ENCODE data around the gene SLC8A3.
"Not testable (repeated sequence)": the region's sequence is repeated elsewhere in the genome, so short reads cannot be mapped to it uniquely, and the experiment has no call there.

The SLC8A3 gene, protein sequence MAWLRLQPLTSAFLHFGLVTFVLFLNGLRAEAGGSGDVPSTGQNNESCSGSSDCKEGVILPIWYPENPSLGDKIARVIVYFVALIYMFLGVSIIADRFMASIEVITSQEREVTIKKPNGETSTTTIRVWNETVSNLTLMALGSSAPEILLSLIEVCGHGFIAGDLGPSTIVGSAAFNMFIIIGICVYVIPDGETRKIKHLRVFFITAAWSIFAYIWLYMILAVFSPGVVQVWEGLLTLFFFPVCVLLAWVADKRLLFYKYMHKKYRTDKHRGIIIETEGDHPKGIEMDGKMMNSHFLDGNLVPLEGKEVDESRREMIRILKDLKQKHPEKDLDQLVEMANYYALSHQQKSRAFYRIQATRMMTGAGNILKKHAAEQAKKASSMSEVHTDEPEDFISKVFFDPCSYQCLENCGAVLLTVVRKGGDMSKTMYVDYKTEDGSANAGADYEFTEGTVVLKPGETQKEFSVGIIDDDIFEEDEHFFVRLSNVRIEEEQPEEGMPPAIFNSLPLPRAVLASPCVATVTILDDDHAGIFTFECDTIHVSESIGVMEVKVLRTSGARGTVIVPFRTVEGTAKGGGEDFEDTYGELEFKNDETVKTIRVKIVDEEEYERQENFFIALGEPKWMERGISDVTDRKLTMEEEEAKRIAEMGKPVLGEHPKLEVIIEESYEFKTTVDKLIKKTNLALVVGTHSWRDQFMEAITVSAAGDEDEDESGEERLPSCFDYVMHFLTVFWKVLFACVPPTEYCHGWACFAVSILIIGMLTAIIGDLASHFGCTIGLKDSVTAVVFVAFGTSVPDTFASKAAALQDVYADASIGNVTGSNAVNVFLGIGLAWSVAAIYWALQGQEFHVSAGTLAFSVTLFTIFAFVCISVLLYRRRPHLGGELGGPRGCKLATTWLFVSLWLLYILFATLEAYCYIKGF

GRCh38 chr14:70188659-70189455 is at the start of gene SLC8A3:
Gene SLC8A3, minus strand, starts transcription at chr14:70188951. Its CDS starts 20,529 bp downstream, at chr14:70168422.
- DNase-seq, result peak; percentile 92

GRCh38 chr14:70237710-70238109 is 49.0 kb upstream of the SLC8A3 start:
- DNase-seq, result no peak

DNA sequence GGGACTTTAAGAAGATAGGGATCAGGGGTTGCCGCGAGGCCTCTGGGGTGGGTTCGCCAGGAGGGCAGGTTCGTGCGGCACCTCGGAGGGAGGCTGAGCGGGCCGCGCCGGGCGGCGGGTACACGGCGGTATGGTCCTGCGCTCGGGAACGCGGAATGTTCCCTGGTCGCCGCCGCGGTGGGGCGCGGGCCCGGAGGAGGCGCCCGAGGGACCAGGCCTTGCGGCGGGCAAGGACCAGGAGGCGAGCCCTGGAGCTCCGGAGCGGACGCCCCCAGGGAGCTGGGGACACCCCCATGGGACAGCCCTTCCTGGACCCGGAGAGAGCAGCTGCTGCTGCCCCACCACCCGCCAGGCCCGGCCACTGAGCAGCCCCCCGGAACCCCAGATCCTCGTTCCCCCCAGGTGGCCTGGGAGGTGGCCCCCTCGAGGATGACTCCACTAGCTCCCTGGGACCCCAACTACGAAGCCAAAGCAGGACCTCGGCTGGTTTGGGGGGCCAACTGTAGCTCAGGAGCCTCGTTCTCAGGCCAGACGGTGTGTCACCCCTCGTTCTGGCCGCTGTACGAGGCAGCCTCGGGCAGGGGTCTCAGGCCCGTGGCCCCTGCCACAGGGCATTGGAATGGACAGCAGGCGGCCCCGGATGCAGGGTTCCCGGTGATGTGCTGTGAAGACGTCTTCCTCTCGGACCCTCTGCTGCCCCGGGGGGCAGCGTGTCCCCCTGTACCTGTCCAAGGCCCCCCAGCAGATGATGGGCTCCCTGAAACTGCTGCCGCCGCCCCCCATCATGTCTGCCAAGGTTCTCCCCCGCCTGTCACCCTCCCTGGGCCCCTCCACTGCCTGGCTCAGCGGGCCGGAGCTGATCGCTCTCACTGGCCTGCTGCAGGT is 45.6 kb upstream of the SLC8A3 start:
- DNase-seq, result no peak

DNA sequence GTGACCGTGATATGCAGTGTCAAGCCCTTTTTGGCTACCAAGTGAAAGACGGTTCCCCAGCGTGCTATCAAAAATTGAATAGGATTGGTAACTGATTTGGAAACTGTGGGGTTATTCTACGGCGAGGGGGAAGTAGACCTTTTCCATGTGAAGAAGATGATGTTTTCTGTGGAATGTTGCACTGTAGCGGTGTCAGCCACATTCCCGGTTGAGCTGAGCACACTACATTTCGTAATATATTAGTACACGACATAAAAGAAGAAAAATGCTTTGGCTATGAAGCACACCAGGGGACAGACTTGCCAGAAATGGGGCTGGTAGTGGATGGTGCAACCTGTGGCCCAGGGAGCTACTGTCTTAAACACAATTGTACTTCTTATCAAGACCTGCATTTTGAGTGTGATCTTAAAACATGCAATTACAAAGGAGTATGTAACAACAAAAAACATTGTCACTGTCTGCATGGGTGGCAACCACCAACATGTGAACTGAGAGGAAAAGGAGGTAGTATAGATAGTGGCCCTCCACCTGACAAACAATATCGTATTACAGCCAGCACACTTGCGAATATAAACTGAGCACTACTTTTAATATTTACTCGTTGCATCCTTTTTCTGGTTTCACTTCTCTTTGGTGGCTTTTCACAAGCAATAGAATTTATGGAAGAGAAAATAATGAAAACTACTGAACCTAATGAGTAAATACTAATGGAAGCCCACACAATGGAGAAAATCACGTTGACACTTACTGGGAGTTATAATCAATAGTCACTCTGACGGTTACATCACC is 43.2 kb upstream of the SLC8A3 start:
- DNase-seq, result not testable (repeated sequence)

DNA sequence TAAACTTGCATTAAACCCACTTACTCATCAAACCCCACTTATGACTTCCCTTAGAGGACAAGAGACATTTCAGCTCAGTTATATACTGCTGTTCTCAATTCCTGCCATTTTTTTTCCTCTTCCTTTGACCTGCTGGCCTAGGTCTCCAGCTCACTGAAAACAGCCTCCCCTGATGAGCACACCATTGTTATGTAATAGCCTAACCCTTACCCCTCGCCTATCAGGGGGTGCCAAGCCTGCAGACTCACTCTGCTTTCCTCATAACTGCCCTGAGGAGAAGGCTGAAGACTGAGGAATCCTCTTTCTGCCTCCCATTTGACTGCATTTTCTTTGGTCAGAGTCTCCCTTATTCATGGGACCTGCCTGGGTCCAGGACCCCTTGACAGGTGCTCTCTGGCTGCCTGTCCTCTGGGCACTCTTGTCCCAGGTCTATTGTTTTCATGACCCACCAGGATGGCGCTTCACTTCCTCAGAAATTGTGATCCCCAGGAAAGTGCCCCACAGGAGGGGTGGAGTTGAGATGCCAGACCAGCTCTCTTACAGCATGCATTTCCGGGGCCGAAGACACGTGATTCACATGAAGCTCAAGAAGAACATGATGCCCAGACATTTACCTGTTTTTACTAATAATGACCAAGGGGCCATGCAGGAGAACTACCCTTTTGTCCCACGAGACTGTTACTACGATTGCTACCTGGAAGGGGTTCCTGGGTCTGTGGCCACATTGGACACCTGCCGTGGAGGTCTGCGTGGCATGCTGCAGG is 41.3 kb upstream of the SLC8A3 start:
- DNase-seq, result not testable (repeated sequence)

DNA sequence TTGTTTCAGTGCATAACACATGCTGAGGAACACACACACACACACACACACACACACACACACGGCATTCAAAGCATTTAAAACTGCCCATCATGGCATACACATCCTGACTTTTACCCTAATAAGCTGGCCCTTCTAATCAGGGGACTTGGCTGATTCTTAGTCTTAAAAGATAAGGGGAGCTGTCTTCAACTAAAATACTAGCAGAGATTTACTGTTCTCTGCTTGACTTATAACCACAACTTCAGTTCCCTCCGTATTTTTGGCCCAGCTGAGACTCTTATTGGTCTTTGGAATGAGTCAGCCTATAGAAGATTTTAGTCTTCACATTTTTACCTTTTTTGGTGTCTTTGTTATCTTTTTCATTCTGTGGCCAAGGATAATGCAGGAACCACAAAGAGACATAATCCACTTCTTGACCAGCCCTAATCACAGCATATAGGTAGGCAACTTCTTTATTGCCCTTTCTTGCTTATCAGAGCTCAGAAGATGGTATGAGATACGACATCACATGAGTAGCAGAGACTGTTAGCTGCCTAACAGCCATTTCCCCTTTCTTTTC is 25.1 kb upstream of the SLC8A3 start:
- DNase-seq, result no peak

DNA sequence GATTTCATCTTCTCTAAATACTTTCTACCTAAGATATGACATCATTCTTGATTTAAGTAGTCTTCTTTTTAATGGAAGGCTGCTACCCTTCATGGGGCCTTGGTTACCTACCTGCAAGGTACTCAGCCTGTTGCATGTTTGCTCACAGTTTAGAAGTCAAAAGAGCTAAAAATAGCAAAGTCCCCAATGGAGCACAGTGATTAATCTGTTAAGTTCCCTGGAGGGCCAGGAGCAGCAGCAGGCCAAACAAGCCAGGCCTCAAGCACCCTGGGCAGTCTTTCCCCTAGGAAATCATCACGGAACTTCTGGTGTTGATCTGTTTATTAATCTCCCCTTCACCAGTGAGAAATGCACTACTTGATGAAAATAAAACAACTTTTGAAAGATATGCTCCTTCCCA is 24.0 kb upstream of the SLC8A3 start:
- DNase-seq, result no peak

- no peak for DNase-seq
These were observed 19.6 kb upstream of the SLC8A3 start for GRCh38 chr14:70208380-70208779.

DNA sequence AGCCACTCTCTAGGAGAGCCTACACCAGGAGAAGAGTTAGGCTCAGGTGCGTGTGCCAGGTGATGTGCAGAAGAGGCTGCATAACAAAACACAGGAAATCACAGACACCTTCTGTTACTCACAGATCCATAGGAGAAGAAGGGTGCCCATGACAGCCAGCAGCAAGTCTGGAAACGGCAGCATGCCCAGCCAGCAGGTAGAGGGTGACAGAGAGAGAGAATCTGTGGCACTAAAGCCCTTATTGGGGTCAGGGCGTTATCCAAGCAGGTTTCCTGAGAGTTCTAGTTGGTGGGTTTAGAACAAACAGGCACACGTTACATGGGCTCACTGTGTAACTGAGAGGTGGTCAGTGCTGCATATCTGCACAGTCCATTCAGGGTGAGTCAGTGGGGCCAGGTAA is 14.9 kb upstream of the SLC8A3 start:
- no peak for DNase-seq

DNA sequence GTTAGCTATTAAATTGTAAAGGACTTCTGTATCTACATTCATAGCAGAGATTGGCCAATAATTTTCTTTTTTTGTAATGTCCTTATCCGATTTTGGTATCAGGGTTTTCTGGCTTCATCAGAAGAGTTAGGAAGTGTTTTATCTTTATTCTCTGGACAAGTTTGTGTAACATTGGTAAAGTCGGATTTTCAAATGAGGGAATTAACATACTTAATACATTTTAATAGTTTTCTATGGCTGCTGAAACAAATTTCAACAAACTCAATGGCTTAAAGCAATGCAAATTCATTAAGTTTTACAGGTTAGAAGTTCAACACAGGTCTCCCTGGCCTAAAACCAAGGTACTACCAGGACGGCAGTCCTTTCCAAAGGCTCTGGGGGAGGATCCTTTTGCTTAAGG is 13.2 kb upstream of the SLC8A3 start:
- no peak for DNase-seq

DNA sequence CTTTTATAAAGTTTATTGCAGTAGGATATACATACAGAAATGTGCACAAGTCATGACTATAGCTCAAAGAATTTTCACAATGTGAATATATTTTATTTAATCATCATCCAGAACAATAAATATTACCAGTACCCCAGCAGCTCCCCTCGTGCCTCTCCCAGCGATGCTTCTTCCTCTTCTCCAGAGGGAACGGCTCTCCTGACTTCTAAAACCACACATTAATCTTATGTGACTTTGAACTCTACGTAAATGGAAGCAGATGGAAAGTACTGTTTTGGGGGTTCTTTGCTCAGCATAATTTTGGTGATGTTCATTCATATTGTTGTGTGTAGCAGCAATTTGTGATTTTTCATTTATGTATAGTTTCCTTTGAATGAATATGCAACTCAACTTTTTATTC is 4.6 kb upstream of the SLC8A3 start:
- no peak for DNase-seq

DNA sequence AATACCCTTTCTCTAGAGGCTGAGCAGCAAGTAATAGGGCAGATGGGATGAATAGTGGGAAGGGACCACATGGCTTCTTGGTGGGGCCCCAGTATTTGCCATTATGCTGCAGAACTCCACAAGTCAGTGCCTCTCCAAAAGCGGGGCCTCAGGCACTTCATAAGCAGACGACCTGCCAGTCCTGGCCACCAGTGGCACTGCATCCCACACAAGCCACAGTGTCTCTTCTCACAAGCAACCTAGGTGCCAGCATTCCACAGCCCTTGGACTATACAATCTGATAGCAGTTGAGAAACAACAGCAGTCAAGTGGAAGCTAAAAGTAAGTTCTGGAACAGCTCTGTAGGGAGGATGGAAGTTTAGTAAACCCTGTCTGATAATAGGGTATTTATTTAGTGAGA is 4.2 kb upstream of the SLC8A3 start:
- DNase-seq, result no peak

DNA sequence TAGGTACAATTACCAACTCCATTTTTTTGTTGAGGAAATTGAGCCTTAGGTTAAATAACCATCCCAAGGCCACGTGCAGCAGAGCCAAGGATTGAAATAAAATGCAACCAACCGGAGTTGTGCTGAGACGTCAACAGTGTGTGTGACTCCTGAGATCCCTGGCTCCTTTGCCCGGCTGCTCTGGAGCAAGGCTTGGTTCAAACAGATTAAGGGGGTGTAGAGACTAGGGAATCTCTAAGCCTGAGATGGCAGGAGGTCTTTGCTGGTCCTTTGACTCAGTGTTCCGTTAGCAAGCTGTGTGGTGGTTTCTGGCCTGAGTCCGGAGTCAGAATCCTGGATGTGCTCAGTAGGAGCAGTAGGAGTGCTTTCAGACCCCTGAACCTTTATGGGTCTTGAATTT is 1.4 kb upstream of the SLC8A3 start:
- no peak for DNase-seq

DNA sequence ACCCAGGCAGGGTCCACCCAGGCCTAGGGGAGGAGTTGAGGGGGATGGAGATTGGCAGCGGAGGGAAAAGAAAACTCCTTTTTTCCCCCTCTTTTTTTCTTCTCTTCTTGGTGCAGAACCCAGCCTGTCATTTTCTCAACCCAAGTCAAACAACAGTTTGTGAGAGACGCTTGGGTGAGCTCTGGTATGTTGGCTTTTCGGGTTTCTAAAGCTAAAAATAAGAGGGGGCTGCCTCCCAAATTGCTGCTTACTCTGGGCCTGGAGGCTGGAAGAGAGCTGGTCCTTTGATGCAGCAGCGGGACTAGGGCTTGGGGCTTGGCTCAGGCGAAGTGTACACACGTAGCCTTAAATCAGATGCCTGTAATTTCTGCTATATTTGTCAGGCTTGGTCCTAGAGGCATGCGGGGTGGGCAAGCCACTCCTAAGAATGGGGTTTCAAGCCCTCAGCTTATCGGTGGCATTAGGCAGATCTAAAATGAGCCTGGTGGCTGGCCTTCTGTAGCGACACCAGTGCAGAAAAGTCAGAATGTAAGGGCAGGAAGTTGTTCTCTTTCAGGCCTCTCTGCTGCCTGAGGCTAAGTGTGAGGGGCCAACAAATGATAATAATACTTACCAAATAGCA is 816 bp upstream of the SLC8A3 start:
- DNase-seq, result no peak

DNA sequence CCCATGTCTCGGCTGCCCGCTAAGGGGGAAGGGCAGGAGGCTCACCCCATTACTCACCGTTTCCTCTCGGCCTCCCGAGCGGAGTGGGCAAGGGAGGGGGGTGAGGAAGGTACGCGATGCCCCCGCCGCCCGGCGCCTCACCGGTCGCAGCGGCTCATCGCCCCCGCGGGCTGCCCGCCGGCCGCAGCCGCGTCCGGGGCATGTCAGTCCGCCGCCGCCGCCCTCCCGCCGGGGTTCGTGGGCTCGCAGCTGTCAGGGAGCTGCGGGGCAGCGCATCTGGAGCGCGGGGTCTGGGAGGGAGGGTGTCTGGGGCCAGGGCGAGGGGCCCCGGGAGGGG is 461 bp downstream of the SLC8A3 start:
- no peak for DNase-seq

DNA sequence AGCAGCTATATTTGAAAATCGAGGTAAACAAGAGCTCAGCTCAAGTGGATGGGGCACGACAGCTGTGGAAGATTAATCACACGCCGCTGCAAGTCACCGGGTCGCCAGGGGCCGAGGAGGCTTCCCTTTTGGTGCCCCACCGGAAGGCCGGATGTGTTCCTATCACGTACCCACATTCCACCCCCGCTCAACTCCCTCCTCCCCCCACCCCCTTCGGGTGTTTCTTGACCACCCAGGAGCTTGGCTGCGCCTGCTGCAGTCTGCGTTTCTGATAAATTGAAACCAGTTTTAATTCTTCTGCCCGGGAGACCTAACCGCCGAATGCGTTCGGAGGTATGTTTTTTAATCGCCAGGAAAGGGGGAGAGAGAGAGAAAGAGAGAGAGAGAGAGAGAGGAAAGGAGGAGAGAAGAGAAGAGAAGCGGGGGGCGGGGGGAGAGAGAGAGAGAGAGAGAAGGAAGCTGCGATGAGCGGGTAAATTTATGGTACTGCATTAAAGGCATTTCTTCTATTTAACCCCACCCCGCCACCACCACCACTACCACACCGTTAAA is 1.8 kb downstream of the SLC8A3 start:
- peak; percentile 76 for DNase-seq

- DNase-seq, result no peak
These were observed 4.8 kb downstream of the SLC8A3 start for GRCh38 chr14:70183991-70184390.

GRCh38 chr14:70181276-70181675 is 7.5 kb downstream of the SLC8A3 start:
- peak; percentile 17 for DNase-seq

- DNase-seq, result no peak
These were observed 8.0 kb downstream of the SLC8A3 start for GRCh38 chr14:70180718-70181117.
